HepG2 (cell line): Measurements from ENCODE around the gene TBC1D10B. TPM values are rescaled to one million over a fixed set of nuclear protein-coding genes. Genes with fewer than 3 reads are reported as not detected.

Experiments used
- ARNTL ChIP-seq: sonication (generic); formaldehyde crosslinking; IDR thresholded peaks from 2 replicates; pipeline ENCODE4 v1.4.0; 2020; ENCODE audit warnings: mild to moderate bottlenecking, missing genetic modification reagents
- GABPA ChIP-seq, 2 experiments: IDR thresholded peaks; 2 replicates each; pipeline ENCODE4 v1.6.1; 2011 to 2016; ENCODE audit warnings: low read depth in 2 of 2, low read length in 1 of 2, missing biosample characterization in 1 of 2, missing genetic modification characterization in 1 of 2
- JDP2 ChIP-seq: sonication (generic); formaldehyde crosslinking; IDR thresholded peaks from 2 replicates; pipeline ENCODE4 v1.8.1; 2022; ENCODE audit warnings: missing genetic modification reagents, borderline replicate concordance
- KMT2A ChIP-seq: sonication (generic); formaldehyde crosslinking; IDR thresholded peaks from 2 replicates; pipeline ENCODE4 v1.4.0; 2020; ENCODE audit warnings: missing genetic modification reagents
- NKX3-1 ChIP-seq: sonication (generic); formaldehyde crosslinking; IDR thresholded peaks from 2 replicates; pipeline ENCODE4 v1.5.0; 2020; ENCODE audit warnings: missing genetic modification reagents
- PAF1 ChIP-seq: IDR thresholded peaks from 2 replicates; pipeline ENCODE4 v1.6.1; 2016; ENCODE audit warnings: missing genetic modification reagents, missing compliant biosample characterization
- PATZ1 ChIP-seq: sonication (generic); formaldehyde crosslinking; IDR thresholded peaks from 2 replicates; pipeline ENCODE4 v1.4.0; 2020; ENCODE audit warnings: missing genetic modification reagents
- PAX8 ChIP-seq: sonication (generic); formaldehyde crosslinking; IDR thresholded peaks from 2 replicates; pipeline ENCODE4 v1.8.0; 2022; ENCODE audit warnings: mild to moderate bottlenecking, missing genetic modification reagents, borderline replicate concordance
- RBFOX2 ChIP-seq: fragments of 200-400 bp; formaldehyde crosslinking; IDR thresholded peaks from 2 replicates; pipeline ENCODE4 v1.6.1; 2017; ENCODE audit warnings: low read depth, mild to moderate bottlenecking, low read length
- SMAD1 ChIP-seq: sonication (generic); formaldehyde crosslinking; IDR thresholded peaks from 2 replicates; pipeline ENCODE4 v1.4.0; 2020; ENCODE audit warnings: missing genetic modification reagents, low read depth, mild to moderate bottlenecking, borderline replicate concordance
- TRIM24 ChIP-seq: sonication (generic); formaldehyde crosslinking; IDR thresholded peaks from 2 replicates; pipeline ENCODE4 v1.8.0; 2022; ENCODE audit warnings: mild to moderate bottlenecking, missing genetic modification reagents
- ZBTB2 ChIP-seq: sonication (generic); formaldehyde crosslinking; IDR thresholded peaks from 2 replicates; pipeline ENCODE4 v1.8.0; 2022; ENCODE audit warnings: low read depth, missing genetic modification reagents
- ZBTB26 ChIP-seq: IDR thresholded peaks from 2 replicates; pipeline ENCODE4 v1.6.1; 2016; ENCODE audit warnings: missing compliant biosample characterization, missing genetic modification reagents, borderline replicate concordance
- ZBTB7B ChIP-seq: sonication (generic); formaldehyde crosslinking; IDR thresholded peaks from 2 replicates; pipeline ENCODE4 v1.4.0; 2020; ENCODE audit warnings: missing genetic modification reagents
- ZFX ChIP-seq: sonication (generic); formaldehyde crosslinking; IDR thresholded peaks from 2 replicates; pipeline ENCODE4 v1.4.0; 2020; ENCODE audit warnings: mild to moderate bottlenecking, low read depth, missing genetic modification reagents, moderate library complexity
- ZNF383 ChIP-seq: sonication (generic); formaldehyde crosslinking; IDR thresholded peaks from 2 replicates; pipeline ENCODE4 v1.4.0; 2020; ENCODE audit warnings: missing genetic modification reagents, mild to moderate bottlenecking, borderline replicate concordance
- ZNF547 ChIP-seq: sonication (generic); formaldehyde crosslinking; IDR thresholded peaks from 2 replicates; pipeline ENCODE4 v1.5.1; 2020; ENCODE audit warnings: mild to moderate bottlenecking, missing genetic modification reagents
- ZNF629 ChIP-seq: sonication (generic); formaldehyde crosslinking; conservative IDR thresholded peaks from 2 replicates; pipeline ENCODE4 v1.5.0; 2020; ENCODE audit warnings: missing genetic modification reagents
- ZSCAN5A ChIP-seq: sonication (generic); formaldehyde crosslinking; IDR thresholded peaks from 2 replicates; pipeline ENCODE4 v1.8.0; 2022; ENCODE audit warnings: mild to moderate bottlenecking, missing genetic modification reagents, borderline replicate concordance
- polyA plus RNA-seq, 8 experiments: library from polyadenylated mRNA; depleted of rRNA in 3 of 8; stranded (reverse) in 7 of 8; unstranded in 1 of 8; fragments of >200 nt; fragmentation: Illumina TruSeq in 4 of 8; extraction: Trizol in 4 of 8; gene quantifications; 2 replicates each; pipeline versions ENCODE4 v1.2.1 to v1.2.3, GENCODE V29; 2011 to 2016; ENCODE audit warnings: low read depth in 4 of 8, missing spikeins in 1 of 8, mixed read lengths in 1 of 8; ENCODE audit not compliant: insufficient read depth in 1 of 8
- total RNA-seq, 5 experiments: library from RNA; depleted of rRNA; stranded (reverse); fragments of >200 nt; fragmentation: Illumina TruSeq; extraction: Trizol; gene quantifications; 2 replicates each; pipeline ENCODE4 v1.2.3, GENCODE V29; 2016; ENCODE audit warnings: low read depth in 1 of 5
- TF ChIP-seq, protein P1 (sequence below): sonication (generic); formaldehyde crosslinking; IDR thresholded peaks from 2 replicates; pipeline ENCODE4 v1.5.0; 2020; ENCODE audit warnings: missing genetic modification reagents
- TF ChIP-seq, protein P2 (sequence below), 2 experiments: sonication (generic) in 1 of 2; formaldehyde crosslinking in 1 of 2; IDR thresholded peaks; 2 replicates each; pipeline versions ENCODE4 v1.4.0 to v1.6.1; 2018 to 2020; ENCODE audit warnings: missing genetic modification reagents in 2 of 2, borderline replicate concordance in 1 of 2, low read depth in 1 of 2, mild to moderate bottlenecking in 1 of 2, missing biosample characterization in 1 of 2

TBC1D10B gene
- total and polyA plus RNA-seq, 2 of the 13 experiments (the other 11 are each of a cell fraction or from before 2014, with no cell fraction given): 15.7 to 24.8 TPM

GRCh38 chr16:30369938-30370455 lies 297 bp downstream of the TBC1D10B start (continued):
- TF ChIP-seq ZNF547 (no peak), GABPA (IDR thresholded peaks at IDR 0.05; ENCODE audit: low read depth, low read length) (no peak), GABPA (CRISPR knock-in tag; IDR thresholded peaks at IDR 0.05; ENCODE audit: low read depth) (no peak), SMAD1 (CRISPR knock-in tag) (0 out of 2 replicates have a peak, but pooled peaks have one; percentile 35), NKX3-1 (CRISPR knock-in tag) (no peak), ARNTL (CRISPR knock-in tag) (no peak), TRIM24 (CRISPR knock-in tag) (no peak), JDP2 (CRISPR knock-in tag) (no peak), ZSCAN5A (CRISPR knock-in tag) (no peak), KMT2A (CRISPR knock-in tag) (0 out of 2 replicates have a peak, but pooled peaks have one; percentile 1), ZNF383 (CRISPR knock-in tag) (no peak), PAF1 (CRISPR knock-in tag) (no peak), ZBTB2 (CRISPR knock-in tag) (peak; percentile 84), PAX8 (CRISPR knock-in tag) (no peak; the same call in 1 of the 2 replicates), RBFOX2 (peak; percentile 63), ZBTB7B (peak; percentile 78), ZFX (CRISPR knock-in tag) (peak; percentile 59), ZNF629 (CRISPR knock-in tag) (no peak), PATZ1 (CRISPR knock-in tag) (peak; percentile 79), ZBTB26 (no peak)
- TF ChIP-seq, protein P1, sequence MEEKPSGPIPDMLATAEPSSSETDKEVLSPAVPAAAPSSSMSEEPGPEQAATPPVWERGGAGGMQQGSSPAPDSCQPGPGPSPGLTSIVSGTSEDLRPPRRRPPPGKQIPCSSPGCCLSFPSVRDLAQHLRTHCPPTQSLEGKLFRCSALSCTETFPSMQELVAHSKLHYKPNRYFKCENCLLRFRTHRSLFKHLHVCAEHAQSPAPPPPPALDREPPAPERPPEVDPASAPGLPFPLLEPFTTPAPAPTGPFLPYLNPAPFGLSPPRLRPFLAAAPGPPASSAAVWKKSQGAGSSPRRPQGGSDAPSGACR (CRISPR knock-in tag): no peak
- TF ChIP-seq, protein P2, sequence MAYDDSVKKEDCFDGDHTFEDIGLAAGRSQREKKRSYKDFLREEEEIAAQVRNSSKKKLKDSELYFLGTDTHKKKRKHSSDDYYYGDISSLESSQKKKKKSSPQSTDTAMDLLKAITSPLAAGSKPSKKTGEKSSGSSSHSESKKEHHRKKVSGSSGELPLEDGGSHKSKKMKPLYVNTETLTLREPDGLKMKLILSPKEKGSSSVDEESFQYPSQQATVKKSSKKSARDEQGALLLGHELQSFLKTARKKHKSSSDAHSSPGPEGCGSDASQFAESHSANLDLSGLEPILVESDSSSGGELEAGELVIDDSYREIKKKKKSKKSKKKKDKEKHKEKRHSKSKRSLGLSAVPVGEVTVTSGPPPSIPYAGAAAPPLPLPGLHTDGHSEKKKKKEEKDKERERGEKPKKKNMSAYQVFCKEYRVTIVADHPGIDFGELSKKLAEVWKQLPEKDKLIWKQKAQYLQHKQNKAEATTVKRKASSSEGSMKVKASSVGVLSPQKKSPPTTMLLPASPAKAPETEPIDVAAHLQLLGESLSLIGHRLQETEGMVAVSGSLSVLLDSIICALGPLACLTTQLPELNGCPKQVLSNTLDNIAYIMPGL (CRISPR knock-in tag; IDR thresholded peaks at IDR 0.05; ENCODE audit: borderline replicate concordance in 1 of 2, low read depth in 1 of 2): peak in 1 of 2 experiments; percentile 53; a peak in 1 of 4 replicates
